Limb (tissue), 2 donors: Measurements from ENCODE around the gene CAPN6.

Experiments
- DNase-seq, 2 donors: peaks; one replicate each; pipeline ENCODE4 v3.0.0-alpha.2; 2016; ENCODE audit errors: extremely low spot score in 2 of 2

Gene CAPN6

GRCh38 chrX:111199505-111199904, 70.8 kb downstream of the CAPN6 start:
- DNase-seq, result no peak
